ENCODE measurements around the gene CHD1L. TPM values are rescaled to one million over a fixed set of nuclear protein-coding genes. Genes with fewer than 3 reads are reported as not detected.

The CHD1L gene
- total RNA-seq, 1 experiment from 2014 or later = 64.2 TPM

DNA sequence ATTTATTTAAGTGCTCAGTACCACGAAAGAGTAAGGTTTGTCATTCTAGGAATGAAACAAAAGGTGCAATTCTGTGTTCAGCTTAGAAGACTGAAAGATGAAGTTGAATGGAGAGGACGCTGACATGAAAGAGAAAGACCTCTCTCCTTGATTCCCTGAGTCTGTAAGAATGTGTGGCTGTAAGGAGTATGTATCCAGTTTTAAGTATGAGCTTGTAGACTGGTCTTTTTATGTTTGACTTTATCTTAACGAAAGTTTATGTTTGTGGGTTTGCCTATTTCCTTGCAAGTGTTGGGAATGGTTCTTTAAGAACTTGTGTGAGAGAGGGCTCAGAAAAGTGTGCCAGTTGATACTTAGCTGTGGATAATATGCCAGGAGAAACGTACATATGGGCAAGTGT, 1.4 kb downstream of the CHD1L start:
- H3K36me3 Mint-ChIP-seq (ENCODE audit: insufficient read depth in 1 of 3, low read depth in 3 of 3) = peaks cover 0 to 4% (median 1%) of the 10 kb centered on the region in 3 experiments; a peak in 2 of 7 replicates
- H3T11ph ChIP-seq (ENCODE audit: low read length) = no peak overlapping the region
- H3K9me3 Mint-ChIP-seq = no peaks in the 10 kb centered on the region
- peaks cover 52 to 58% of the 10 kb centered on the region in 2 experiments for H3K4me1 Mint-ChIP-seq
- H4K8ac ChIP-seq (replicated peaks; ENCODE audit: insufficient read length, low read depth, low read length) = no peak overlapping the region
- H3K79me1 ChIP-seq (ENCODE audit: insufficient read depth, low read depth, low read length, poor library complexity, severe bottlenecking) = peaks cover 4% of the 10 kb centered on the region
- H3K23me2 ChIP-seq (ENCODE audit: insufficient read length, low read depth, low read length, poor library complexity, severe bottlenecking) = peaks cover 4% of the 10 kb centered on the region
- no peak overlapping the region for H3K14ac ChIP-seq (ENCODE audit: insufficient read depth, low read length)
- H2BK120ac ChIP-seq (ENCODE audit: low read depth, low read length, poor library complexity, severe bottlenecking) = no peak overlapping the region
- H3K4ac ChIP-seq (ENCODE audit: low read depth, low read length) = no peak overlapping the region
- no peak overlapping the region for H2AFZ ChIP-seq (ENCODE audit: low read length)
- H3K79me2 ChIP-seq (ENCODE audit: insufficient read depth, low read length) = peaks cover 20% of the 10 kb centered on the region; the same call in 1 of the 2 replicates
- no peak overlapping the region for H3K27ac Mint-ChIP-seq
- H3K18ac ChIP-seq (ENCODE audit: insufficient read length, low read depth, low read length) = no peak overlapping the region
- no peak overlapping the region for H3K27ac ChIP-seq (ENCODE audit: insufficient read length, low read depth, low read length)
- H3K27me3 ChIP-seq (ENCODE audit: insufficient read depth, low read length) = no peaks in the 10 kb centered on the region
- no peak overlapping the region for H2BK15ac ChIP-seq (ENCODE audit: low read depth, low read length)
- H4K5ac ChIP-seq (ENCODE audit: insufficient read length, low read depth, low read length) = no peak overlapping the region
- peaks cover 15% of the 10 kb centered on the region for H3K4me1 ChIP-seq (ENCODE audit: insufficient read depth, low read length)
- TF ChIP-seq, protein P1, sequence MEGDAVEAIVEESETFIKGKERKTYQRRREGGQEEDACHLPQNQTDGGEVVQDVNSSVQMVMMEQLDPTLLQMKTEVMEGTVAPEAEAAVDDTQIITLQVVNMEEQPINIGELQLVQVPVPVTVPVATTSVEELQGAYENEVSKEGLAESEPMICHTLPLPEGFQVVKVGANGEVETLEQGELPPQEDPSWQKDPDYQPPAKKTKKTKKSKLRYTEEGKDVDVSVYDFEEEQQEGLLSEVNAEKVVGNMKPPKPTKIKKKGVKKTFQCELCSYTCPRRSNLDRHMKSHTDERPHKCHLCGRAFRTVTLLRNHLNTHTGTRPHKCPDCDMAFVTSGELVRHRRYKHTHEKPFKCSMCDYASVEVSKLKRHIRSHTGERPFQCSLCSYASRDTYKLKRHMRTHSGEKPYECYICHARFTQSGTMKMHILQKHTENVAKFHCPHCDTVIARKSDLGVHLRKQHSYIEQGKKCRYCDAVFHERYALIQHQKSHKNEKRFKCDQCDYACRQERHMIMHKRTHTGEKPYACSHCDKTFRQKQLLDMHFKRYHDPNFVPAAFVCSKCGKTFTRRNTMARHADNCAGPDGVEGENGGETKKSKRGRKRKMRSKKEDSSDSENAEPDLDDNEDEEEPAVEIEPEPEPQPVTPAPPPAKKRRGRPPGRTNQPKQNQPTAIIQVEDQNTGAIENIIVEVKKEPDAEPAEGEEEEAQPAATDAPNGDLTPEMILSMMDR (conservative IDR thresholded peaks at IDR 0.05) = no peak
- H3K4me3 Mint-ChIP-seq = peak overlapping the region; percentile 90 to 91
- H3K9ac ChIP-seq (ENCODE audit: extremely low read depth, insufficient read length, low read length) = peak overlapping the region; percentile 62
- no peak overlapping the region for H2BK20ac ChIP-seq (ENCODE audit: low read depth, low read length, poor library complexity, severe bottlenecking)
- H2AK5ac ChIP-seq (ENCODE audit: insufficient read length, low read length) = no peak overlapping the region
- H2BK12ac ChIP-seq (ENCODE audit: insufficient read length, low read depth, low read length) = no peak overlapping the region
- no peak overlapping the region for H3K56ac ChIP-seq (ENCODE audit: insufficient read length, low read depth, low read length)
- no peaks in the 10 kb centered on the region for H3K27me3 Mint-ChIP-seq (ENCODE audit: low read depth)
- no peak overlapping the region for H4K91ac ChIP-seq (ENCODE audit: insufficient read length, low read depth, low read length)
- no peak overlapping the region for H2BK5ac ChIP-seq (ENCODE audit: insufficient read length, low read length)
- peaks cover 3% of the 10 kb centered on the region for H4K20me1 ChIP-seq (ENCODE audit: control insufficient read depth, insufficient read depth, insufficient read length)
- H3K4me2 ChIP-seq (ENCODE audit: insufficient read depth, insufficient read length, low read length) = peak overlapping the region; percentile 90
- no peak overlapping the region for H3K23ac ChIP-seq (ENCODE audit: insufficient read length, low read depth, low read length)
- no CpG with 5 or more reads among the region's 4 CpGs for WGBS (ENCODE audit: extremely low coverage, insufficient read length, low lambda C conversion rate)
- DNase-seq = no peak
- no peaks in the 10 kb centered on the region for H3K9me3 ChIP-seq (ENCODE audit: control insufficient read depth, low read depth, low read length)
